K562 (cell line): Measurements from ENCODE around the gene MOCS3. TPM values are rescaled to one million over a fixed set of nuclear protein-coding genes. Genes with fewer than 3 reads are reported as not detected.

Source experiments
- ATAC-seq: fragments of 200-7000 bp; cut with Tn5 transposase; 3 replicates; pipeline ENCODE4 v1.9.1; 2020; ENCODE audit warnings: moderate library complexity
- BruUV-seq: library from RNA; stranded (reverse); fragments of 400-500 nt; replicated peaks from 2 replicates; lab custom pipeline; 2021; lab: Mats Ljungman, UMichigan
- CTCF ChIA-PET: fragments of 300-600 bp; formaldehyde crosslinking; extraction: SDS; loops from one replicate; lab custom pipeline; 2021; ENCODE audit warnings: low intra/inter-chr PET ratio; lab: Yijun Ruan, JAX
- POLR2A ChIA-PET: fragments of 300-600, 350-650 bp; sonication (Branson Sonifier 250); formaldehyde crosslinking; extraction: SDS; loops from one replicate; lab custom pipeline; 2021; ENCODE audit warnings: antibody characterized with exemption, inconsistent platforms; lab: Yijun Ruan, JAX
- DNase-seq, 4 experiments: peaks; one replicate each; pipeline versions ENCODE4 v3.0.0 to v3.0.0-alpha.2; 2011 to 2018; ENCODE audit warnings: low spot score in 3 of 4, mixed read lengths in 3 of 4; ENCODE audit errors: extremely low read depth in 1 of 4
- FAIRE-seq: peaks from 2 replicates; lab custom pipeline; 2011; peaks lifted over from hg19 to GRCh38; lab: Jason Lieb, UNC
- H2AFZ ChIP-seq: 2 replicates; pipeline ENCODE4 v1.6.0; 2011; ENCODE audit warnings: low read depth, low read length, control low read depth, inconsistent platforms
- H3K27ac ChIP-seq: fragments of 200-600 bp; 3 replicates; pipeline ENCODE4 v1.8.0; 2011; ENCODE audit warnings: low read depth, mild to moderate bottlenecking, control low read depth, inconsistent platforms, low read length, moderate library complexity, mixed read lengths; ENCODE audit errors: extremely low read depth
- H3K27me3 ChIP-seq, 2 experiments: fragments of 300-600 bp in 1 of 2; 2 replicates in 1 of 2; 3 replicates in 1 of 2; pipeline versions ENCODE4 v1.6.0 to v1.8.0; 2011; ENCODE audit warnings: inconsistent platforms in 2 of 2, low read length in 2 of 2, mild to moderate bottlenecking in 1 of 2, mixed read lengths in 1 of 2, moderate library complexity in 1 of 2; ENCODE audit not compliant: control insufficient read depth in 2 of 2, insufficient read depth in 2 of 2
- H3K36me3 ChIP-seq: fragments of 300-600 bp; 3 replicates; pipeline ENCODE4 v1.8.0; 2011; ENCODE audit warnings: mild to moderate bottlenecking, low read length, inconsistent platforms; ENCODE audit not compliant: control insufficient read depth, insufficient read depth
- H3K4me1 ChIP-seq, 2 experiments: fragments of 200-600 bp in 1 of 2; replicated peaks in 1 of 2; 2 replicates in 1 of 2; 3 replicates in 1 of 2; pipeline versions ENCODE4 v1.5.1 to v1.8.0; 2011; ENCODE audit warnings: inconsistent platforms in 2 of 2, low read length in 2 of 2, mild to moderate bottlenecking in 1 of 2, mixed read lengths in 1 of 2, moderate library complexity in 1 of 2; ENCODE audit not compliant: control insufficient read depth in 2 of 2, insufficient read depth in 2 of 2
- H3K4me2 ChIP-seq: 2 replicates; pipeline ENCODE4 v1.6.1; 2011; ENCODE audit warnings: low read length, control low read depth, inconsistent platforms, mixed read lengths; ENCODE audit not compliant: insufficient read depth
- H3K4me3 ChIP-seq: fragments of 200-600 bp; sonication (generic), shearing (Covaris generic); 2 replicates; pipeline ENCODE4 v1.5.1; 2016; ENCODE audit warnings: control low read depth, inconsistent platforms
- H3K79me2 ChIP-seq: fragments of 200-600 bp; 3 replicates; pipeline ENCODE4 v1.8.0; 2011; ENCODE audit warnings: low read length, inconsistent platforms; ENCODE audit not compliant: control insufficient read depth, insufficient read depth
- H3K9ac ChIP-seq, 2 experiments: 2 replicates each; pipeline versions ENCODE4 v1.6.0 to v1.6.1; 2011; ENCODE audit warnings: low read depth in 2 of 2, low read length in 2 of 2, control low read depth in 1 of 2, inconsistent platforms in 1 of 2, mild to moderate bottlenecking in 1 of 2, mixed read lengths in 1 of 2; ENCODE audit not compliant: insufficient read depth in 1 of 2
- H3K9me1 ChIP-seq: one replicate; pipeline ENCODE4 v1.6.0; 2011; ENCODE audit warnings: inconsistent platforms, mild to moderate bottlenecking, low read length, moderate library complexity; ENCODE audit not compliant: control insufficient read depth, insufficient read depth
- H3K9me3 ChIP-seq: replicated peaks from 2 replicates; pipeline ENCODE4 v1.5.1; 2011; ENCODE audit warnings: low read depth, low read length, inconsistent platforms; ENCODE audit not compliant: control insufficient read depth, insufficient read depth
- H4K20me1 ChIP-seq: replicated peaks from 2 replicates; pipeline ENCODE4 v1.6.1; 2011; ENCODE audit warnings: low read length, inconsistent platforms, mixed read lengths; ENCODE audit not compliant: control insufficient read depth, insufficient read depth
- GABPB2 ChIP-seq: fragments of 250-450 bp; sonication (Bioruptor Pico); conservative IDR thresholded peaks from 2 replicates; pipeline ENCODE4 v1.5.1; 2021; ENCODE audit warnings: mild to moderate bottlenecking
- GTF2E2 ChIP-seq: fragments of 200-800 bp; sonication (Bioruptor generic); IDR thresholded peaks from 2 replicates; pipeline ENCODE4 v1.6.1; 2016; ENCODE audit warnings: missing genetic modification characterization, missing compliant biosample characterization
- MCM2 ChIP-seq: fragments of 450-650 bp; IDR thresholded peaks from 2 replicates; pipeline ENCODE4 v1.6.1; 2017; ENCODE audit warnings: low read depth, mild to moderate bottlenecking
- MCM5 ChIP-seq: fragments of 450-650 bp; IDR thresholded peaks from 2 replicates; pipeline ENCODE4 v1.6.1; 2016; ENCODE audit warnings: low read depth
- NCOA1 ChIP-seq: fragments of 450-650 bp; IDR thresholded peaks from 2 replicates; pipeline ENCODE4 v1.6.1; 2016; ENCODE audit warnings: low read depth
- SIN3B ChIP-seq: fragments of 450-650 bp; IDR thresholded peaks from 2 replicates; pipeline ENCODE4 v1.6.1; 2017; ENCODE audit warnings: low read depth, mild to moderate bottlenecking, moderate library complexity
- ZSCAN29 ChIP-seq: fragments of 450-650 bp; IDR thresholded peaks from 2 replicates; pipeline ENCODE4 v1.6.1; 2017
- WGBS: fragments of 100-300 bp; shearing (Covaris generic); methylation state at CpG from one replicate; pipeline ENCODE4 v1.1.6; 2016; ENCODE audit warnings: low coverage, mixed read lengths; ENCODE audit not compliant: insufficient coverage; ENCODE audit errors: missing lambda C conversion rate; 5-methylcytosine and 5-hydroxymethylcytosine counted together
- in situ Hi-C: fragments of 300-500 bp; cut with MboI; formaldehyde crosslinking; loops from 4 replicates; pipeline ENCODE4 v1.15.0; 2018; ENCODE audit warnings: inconsistent platforms, mixed read lengths
- intact Hi-C: fragments of 100-400 bp; cut with micrococcal nuclease; formaldehyde crosslinking; loops from 2 replicates; pipeline ENCODE4 v1.14.2; 2022
- polyA plus RNA-seq, 8 experiments: library from polyadenylated mRNA; depleted of rRNA in 4 of 8; stranded (reverse) in 5 of 8; unstranded in 3 of 8; fragments of >200 nt; fragmentation: Nextera tagmentation in 2 of 8; fragmentation: Illumina TruSeq in 1 of 8; extraction: Ambion mirVana in 2 of 8; extraction: Trizol in 1 of 8; gene quantifications; 2 replicates each; pipeline versions ENCODE4 v1.2.1 to v1.2.3, GENCODE V29; 2011 to 2014; ENCODE audit warnings: inconsistent platforms in 1 of 8, missing spikeins in 1 of 8
- total RNA-seq, 7 experiments: library from RNA; depleted of rRNA in 6 of 7; stranded (reverse); fragments of >200 nt in 6 of 7; fragmentation: Illumina TruSeq in 2 of 7; extraction: Trizol in 2 of 7; gene quantifications; 2 replicates each; pipeline versions ENCODE4 v1.2.1 to v1.2.3, GENCODE V29; 2011 to 2021; ENCODE audit warnings: low replicate concordance in 1 of 7
- TF ChIP-seq, protein P1 (sequence below): IDR thresholded peaks from 2 replicates; pipeline ENCODE4 v1.6.1; 2011; ENCODE audit warnings: borderline replicate concordance, low read depth, mild to moderate bottlenecking, moderate library complexity, low read length; ENCODE audit not compliant: insufficient read depth, poor library complexity, severe bottlenecking
- TF ChIP-seq, protein P2 (sequence below): IDR thresholded peaks from 2 replicates; pipeline ENCODE4 v1.6.1; 2014; ENCODE audit warnings: antibody characterized with exemption

MOCS3 gene
- total and polyA plus RNA-seq, 9 of the 15 experiments (the other 6 are each of a cell fraction or from before 2014, with no cell fraction given), result 0.70 to 6.2 (median 2.9) TPM

DNA sequence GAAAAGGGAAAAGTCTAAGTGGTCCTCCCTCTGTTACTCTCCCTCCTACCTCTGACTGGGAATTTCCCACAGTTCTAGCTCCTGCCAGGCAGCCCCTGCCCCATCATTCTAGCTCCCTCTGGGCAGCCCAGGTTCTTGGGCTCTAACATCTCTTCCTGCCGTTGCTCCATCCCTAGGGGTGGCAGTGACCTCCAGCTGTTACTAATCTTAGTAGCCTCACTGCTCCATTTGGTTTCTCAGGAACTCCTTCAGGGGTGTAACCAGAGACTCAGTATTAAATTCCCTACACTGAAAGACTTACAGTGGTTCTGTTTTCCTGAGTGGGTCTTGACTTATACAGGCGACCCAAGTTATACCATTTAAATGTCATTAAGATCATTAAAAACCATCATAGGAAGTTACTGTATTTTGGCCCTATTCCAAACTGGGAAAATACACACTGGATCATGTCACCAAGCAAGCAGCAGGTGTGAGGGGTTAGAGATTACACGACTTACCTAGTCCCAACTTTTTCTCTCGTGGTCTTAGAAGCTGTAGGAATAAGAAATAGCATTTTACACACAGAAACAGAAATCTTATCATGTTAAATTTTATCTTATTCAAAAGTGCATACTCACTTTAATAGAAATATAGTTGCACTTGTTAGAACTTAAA is 10.4 kb upstream of the MOCS3 start (continued):
- TF ChIP-seq, protein P1, sequence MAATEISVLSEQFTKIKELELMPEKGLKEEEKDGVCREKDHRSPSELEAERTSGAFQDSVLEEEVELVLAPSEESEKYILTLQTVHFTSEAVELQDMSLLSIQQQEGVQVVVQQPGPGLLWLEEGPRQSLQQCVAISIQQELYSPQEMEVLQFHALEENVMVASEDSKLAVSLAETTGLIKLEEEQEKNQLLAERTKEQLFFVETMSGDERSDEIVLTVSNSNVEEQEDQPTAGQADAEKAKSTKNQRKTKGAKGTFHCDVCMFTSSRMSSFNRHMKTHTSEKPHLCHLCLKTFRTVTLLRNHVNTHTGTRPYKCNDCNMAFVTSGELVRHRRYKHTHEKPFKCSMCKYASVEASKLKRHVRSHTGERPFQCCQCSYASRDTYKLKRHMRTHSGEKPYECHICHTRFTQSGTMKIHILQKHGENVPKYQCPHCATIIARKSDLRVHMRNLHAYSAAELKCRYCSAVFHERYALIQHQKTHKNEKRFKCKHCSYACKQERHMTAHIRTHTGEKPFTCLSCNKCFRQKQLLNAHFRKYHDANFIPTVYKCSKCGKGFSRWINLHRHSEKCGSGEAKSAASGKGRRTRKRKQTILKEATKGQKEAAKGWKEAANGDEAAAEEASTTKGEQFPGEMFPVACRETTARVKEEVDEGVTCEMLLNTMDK, result no peak
- TF ChIP-seq MCM2, result no peak
- no peak for TF ChIP-seq GTF2E2 (tag)
- TF ChIP-seq MCM5, result no peak
- no peak for TF ChIP-seq NCOA1

DNA sequence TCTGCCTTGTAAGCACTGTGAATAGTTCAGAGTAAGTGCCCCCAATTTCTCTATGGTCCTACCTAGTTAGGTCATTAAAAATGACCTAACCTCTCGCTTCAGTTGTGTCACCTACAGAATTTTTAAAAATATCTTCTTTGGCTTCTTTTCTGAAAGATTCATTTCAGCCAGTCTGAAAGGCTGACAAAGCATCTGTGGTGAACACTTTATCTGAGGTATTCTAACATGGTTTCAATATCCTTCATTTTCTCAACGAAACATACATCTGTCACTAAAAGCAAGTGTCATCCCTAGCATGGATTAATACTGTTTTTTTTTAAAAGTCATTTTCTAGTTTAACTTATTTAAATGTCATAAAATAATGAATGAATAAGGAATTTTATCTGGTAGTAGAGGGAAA is 5.4 kb upstream of the MOCS3 start:
- in situ Hi-C loops, result no loop called here
- POLR2A ChIA-PET, result no interaction called here
- no peak overlapping the region for H2AFZ ChIP-seq
- no peak overlapping the region for H3K9ac ChIP-seq
- no peaks in the 10 kb centered on the region for H3K9me3 ChIP-seq
- CTCF ChIA-PET, result no interaction called here
- no peak overlapping the region for H3K4me2 ChIP-seq
- peaks cover 75% of the 10 kb centered on the region for H3K36me3 ChIP-seq
- no peak overlapping the region for H3K27ac ChIP-seq
- no peak for DNase-seq
- H3K27me3 ChIP-seq, result no peaks in the 10 kb centered on the region
- WGBS, result 97% methylated on average over 2 of the region's 2 CpGs
- peaks cover 62% of the 10 kb centered on the region for H3K79me2 ChIP-seq
- peaks cover 4 to 6% of the 10 kb centered on the region in 2 experiments; a peak in 2 of 5 replicates for H3K4me1 ChIP-seq
- FAIRE-seq, result no peak
- no peaks in the 10 kb centered on the region for H3K9me1 ChIP-seq
- peaks cover 19% of the 10 kb centered on the region for H4K20me1 ChIP-seq
- ATAC-seq, result no peak
- intact Hi-C loops, result no loop called here
- H3K4me3 ChIP-seq, result no peak overlapping the region
- no TSS peak for BruUV-seq
- TF ChIP-seq, protein P2, sequence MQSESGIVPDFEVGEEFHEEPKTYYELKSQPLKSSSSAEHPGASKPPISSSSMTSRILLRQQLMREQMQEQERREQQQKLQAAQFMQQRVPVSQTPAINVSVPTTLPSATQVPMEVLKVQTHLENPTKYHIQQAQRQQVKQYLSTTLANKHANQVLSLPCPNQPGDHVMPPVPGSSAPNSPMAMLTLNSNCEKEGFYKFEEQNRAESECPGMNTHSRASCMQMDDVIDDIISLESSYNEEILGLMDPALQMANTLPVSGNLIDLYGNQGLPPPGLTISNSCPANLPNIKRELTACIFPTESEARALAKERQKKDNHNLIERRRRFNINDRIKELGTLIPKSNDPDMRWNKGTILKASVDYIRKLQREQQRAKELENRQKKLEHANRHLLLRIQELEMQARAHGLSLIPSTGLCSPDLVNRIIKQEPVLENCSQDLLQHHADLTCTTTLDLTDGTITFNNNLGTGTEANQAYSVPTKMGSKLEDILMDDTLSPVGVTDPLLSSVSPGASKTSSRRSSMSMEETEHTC, result no peak
- no peak for TF ChIP-seq GABPB2 (CRISPR knock-in tag)
- no peak for TF ChIP-seq SIN3B
- TF ChIP-seq ZSCAN29, result no peak
